ENCODE measurements around the gene C14orf132.

- TF ChIP-seq POLR2A (IDR thresholded peaks at IDR 0.05) (no peak), EP300 (IDR thresholded peaks at IDR 0.05) (no peak), CTCF (IDR thresholded peaks at IDR 0.05) (no peak)
Observed at GRCh38 chr14:96066976-96067375, 27.8 kb downstream of the C14orf132 start.
